Measurements from ENCODE around the gene ZNRF3. TPM values are rescaled to one million over a fixed set of nuclear protein-coding genes. Genes with fewer than 3 reads are reported as not detected.

ZNRF3 gene
- total RNA-seq, 1 donor, result 6.9 TPM

DNA sequence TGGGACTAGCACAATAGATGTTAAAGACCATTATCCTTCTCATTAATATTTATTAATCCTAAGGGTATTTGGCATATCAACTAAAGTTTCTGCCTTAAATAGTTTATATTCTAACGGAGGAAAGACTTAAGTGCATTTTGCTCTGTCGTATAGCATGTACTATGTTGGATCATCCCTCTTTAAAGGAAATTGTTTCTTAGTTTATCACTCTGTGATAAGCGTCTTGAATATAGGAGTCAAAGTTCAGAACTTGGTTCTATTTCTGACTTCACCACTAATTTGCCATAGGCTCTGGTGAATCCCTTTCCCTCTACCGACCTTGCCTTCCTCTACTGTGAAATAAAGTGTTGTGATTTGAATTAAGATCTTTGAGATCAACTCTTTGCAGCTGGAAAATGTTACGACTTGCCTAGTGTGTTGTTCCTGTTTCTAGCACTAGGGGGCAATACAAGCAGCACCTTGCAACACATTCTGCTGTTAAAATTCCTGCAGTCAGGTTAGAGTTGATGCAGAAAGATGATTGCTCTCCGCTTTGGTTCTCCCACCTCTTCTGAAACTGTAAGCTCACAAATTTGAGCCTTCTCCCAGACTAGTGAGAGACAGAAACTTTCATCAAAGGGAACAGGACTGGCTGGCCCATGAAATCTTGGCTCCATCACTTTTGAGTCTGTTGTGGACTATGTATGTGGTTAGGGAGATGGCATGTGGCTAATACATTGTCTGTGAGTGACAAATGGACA is 27.8 kb upstream of the ZNRF3 start:
- no peaks in the 10 kb centered on the region for H3K36me3 ChIP-seq (ENCODE audit: insufficient read depth, low read length)
- no peaks in the 10 kb centered on the region for H3K79me2 ChIP-seq (ENCODE audit: insufficient read depth, low read length)
- H3K4me3 ChIP-seq (ENCODE audit: insufficient read depth, low read length), result no peak overlapping the region
- H2AFZ ChIP-seq (ENCODE audit: low read length), result no peak overlapping the region
- H3K4me2 ChIP-seq (ENCODE audit: insufficient read depth, low read length), result no peak overlapping the region
- no peaks in the 10 kb centered on the region for H3K27me3 ChIP-seq (ENCODE audit: insufficient read depth, low read length)
- H3K4me1 ChIP-seq (ENCODE audit: insufficient read depth, low read length), result no peaks in the 10 kb centered on the region
- no peaks in the 10 kb centered on the region for H3K9me3 ChIP-seq (ENCODE audit: low read depth, low read length)
- TF ChIP-seq, protein P1, sequence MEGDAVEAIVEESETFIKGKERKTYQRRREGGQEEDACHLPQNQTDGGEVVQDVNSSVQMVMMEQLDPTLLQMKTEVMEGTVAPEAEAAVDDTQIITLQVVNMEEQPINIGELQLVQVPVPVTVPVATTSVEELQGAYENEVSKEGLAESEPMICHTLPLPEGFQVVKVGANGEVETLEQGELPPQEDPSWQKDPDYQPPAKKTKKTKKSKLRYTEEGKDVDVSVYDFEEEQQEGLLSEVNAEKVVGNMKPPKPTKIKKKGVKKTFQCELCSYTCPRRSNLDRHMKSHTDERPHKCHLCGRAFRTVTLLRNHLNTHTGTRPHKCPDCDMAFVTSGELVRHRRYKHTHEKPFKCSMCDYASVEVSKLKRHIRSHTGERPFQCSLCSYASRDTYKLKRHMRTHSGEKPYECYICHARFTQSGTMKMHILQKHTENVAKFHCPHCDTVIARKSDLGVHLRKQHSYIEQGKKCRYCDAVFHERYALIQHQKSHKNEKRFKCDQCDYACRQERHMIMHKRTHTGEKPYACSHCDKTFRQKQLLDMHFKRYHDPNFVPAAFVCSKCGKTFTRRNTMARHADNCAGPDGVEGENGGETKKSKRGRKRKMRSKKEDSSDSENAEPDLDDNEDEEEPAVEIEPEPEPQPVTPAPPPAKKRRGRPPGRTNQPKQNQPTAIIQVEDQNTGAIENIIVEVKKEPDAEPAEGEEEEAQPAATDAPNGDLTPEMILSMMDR (IDR thresholded peaks at IDR 0.05; ENCODE audit: extremely low read depth, low read depth, low read length), result peak; percentile 92
- no peaks in the 10 kb centered on the region for H4K20me1 ChIP-seq (ENCODE audit: insufficient read depth, low read length)
- H3K27ac ChIP-seq (ENCODE audit: low read depth, low read length), result no peak overlapping the region
- DNase-seq (ENCODE audit: insufficient read length, low spot score, missing footprints), result peak; percentile 89

DNA sequence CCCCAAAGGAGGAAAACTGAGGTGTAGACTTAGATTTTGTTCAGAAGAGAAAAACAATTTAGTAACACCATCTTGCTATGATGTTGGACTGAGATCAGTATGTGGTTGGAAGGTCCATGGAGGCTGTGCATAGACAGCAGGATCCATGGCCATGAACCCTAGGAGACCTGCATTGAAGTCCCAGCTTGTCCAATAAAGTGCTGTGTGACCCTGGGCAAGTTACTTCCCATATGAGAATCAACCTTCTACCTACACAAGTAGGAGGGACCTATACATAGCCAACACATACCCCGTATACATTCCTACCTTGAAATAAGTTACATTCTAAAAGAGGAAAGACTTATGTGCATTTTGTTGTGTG is 27.3 kb upstream of the ZNRF3 start:
- Histone ChIP-seq H3K27ac (ENCODE audit: low read depth, low read length) (no peak overlapping the region), H3K79me2 (ENCODE audit: insufficient read depth, low read length) (no peaks in the 10 kb centered on the region), H3K36me3 (ENCODE audit: insufficient read depth, low read length) (no peaks in the 10 kb centered on the region), H3K9me3 (ENCODE audit: low read depth, low read length) (no peaks in the 10 kb centered on the region), H4K20me1 (ENCODE audit: insufficient read depth, low read length) (no peaks in the 10 kb centered on the region), H3K4me1 (ENCODE audit: insufficient read depth, low read length) (no peaks in the 10 kb centered on the region), H2AFZ (ENCODE audit: low read length) (no peak overlapping the region), H3K4me3 (ENCODE audit: insufficient read depth, low read length) (no peak overlapping the region), H3K4me2 (ENCODE audit: insufficient read depth, low read length) (no peak overlapping the region), H3K27me3 (ENCODE audit: insufficient read depth, low read length) (no peaks in the 10 kb centered on the region)
- DNase-seq (ENCODE audit: insufficient read length, low spot score, missing footprints), result no peak
- TF ChIP-seq, protein P1 (IDR thresholded peaks at IDR 0.05; ENCODE audit: extremely low read depth, low read depth, low read length), result no peak

DNA sequence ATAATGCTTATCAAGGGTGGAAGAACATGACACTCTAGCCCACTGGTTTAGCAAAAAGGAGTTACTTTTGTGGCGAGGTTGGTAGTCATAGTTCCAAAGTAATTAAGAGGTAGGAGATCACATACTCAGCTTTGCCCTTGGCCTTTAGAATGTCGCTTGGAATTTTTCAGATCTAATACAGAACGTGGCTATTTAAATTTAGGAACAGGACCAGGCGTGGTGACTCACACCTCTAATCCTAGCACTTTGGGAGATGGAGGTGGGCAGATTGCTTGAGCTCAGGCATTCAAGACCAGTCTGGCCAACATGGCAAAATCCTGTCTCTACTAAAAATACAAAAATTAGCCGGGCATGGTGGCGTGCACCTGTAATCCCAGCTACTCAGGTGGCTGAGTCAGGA is 26.1 kb upstream of the ZNRF3 start:
- Histone ChIP-seq H3K4me1 (ENCODE audit: insufficient read depth, low read length) (no peaks in the 10 kb centered on the region), H3K79me2 (ENCODE audit: insufficient read depth, low read length) (no peaks in the 10 kb centered on the region), H3K9me3 (ENCODE audit: low read depth, low read length) (no peaks in the 10 kb centered on the region), H3K36me3 (ENCODE audit: insufficient read depth, low read length) (no peaks in the 10 kb centered on the region), H3K4me2 (ENCODE audit: insufficient read depth, low read length) (no peak overlapping the region), H2AFZ (ENCODE audit: low read length) (no peak overlapping the region), H4K20me1 (ENCODE audit: insufficient read depth, low read length) (no peaks in the 10 kb centered on the region), H3K4me3 (ENCODE audit: insufficient read depth, low read length) (no peak overlapping the region), H3K27ac (ENCODE audit: low read depth, low read length) (no peak overlapping the region), H3K27me3 (ENCODE audit: insufficient read depth, low read length) (no peaks in the 10 kb centered on the region)
- TF ChIP-seq, protein P1 (IDR thresholded peaks at IDR 0.05; ENCODE audit: extremely low read depth, low read depth, low read length), result no peak
- DNase-seq (ENCODE audit: insufficient read length, low spot score, missing footprints), result no peak

DNA sequence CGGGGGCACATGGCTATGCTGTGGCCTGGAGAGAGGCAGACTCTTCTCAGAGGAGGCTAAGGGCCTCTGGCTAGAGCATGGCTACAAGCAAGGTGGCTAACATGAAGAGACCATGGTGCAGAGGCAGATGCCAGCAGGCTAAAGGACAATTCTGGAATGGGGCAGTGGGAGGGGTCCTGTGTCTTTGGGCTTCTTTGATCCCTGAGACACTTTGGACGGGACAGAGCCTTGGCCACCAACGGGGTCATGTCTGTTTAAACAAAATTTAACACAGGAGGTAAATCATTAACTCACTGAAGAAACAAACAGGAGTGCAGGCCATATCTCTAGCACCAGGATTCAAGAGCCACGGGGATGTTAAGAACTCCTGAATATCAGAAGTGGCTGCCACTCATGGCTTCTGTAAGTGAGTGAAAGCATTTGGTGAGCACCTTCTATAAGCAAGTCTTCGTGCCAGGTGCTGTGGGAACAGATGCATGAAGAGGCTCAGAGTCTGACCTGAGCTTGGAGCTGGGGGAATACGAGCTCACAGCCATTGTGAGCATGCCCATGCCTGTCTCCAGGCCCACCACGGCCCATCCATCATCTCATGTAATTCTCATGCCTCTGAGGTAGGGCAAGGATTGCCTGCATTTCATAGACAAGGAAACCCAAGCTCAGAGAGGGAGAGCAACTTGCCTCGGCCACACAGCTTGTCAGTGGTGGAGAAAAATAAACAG is 18.3 kb upstream of the ZNRF3 start:
- no peaks in the 10 kb centered on the region for H3K9me3 ChIP-seq (ENCODE audit: low read depth, low read length)
- TF ChIP-seq, protein P1 (IDR thresholded peaks at IDR 0.05; ENCODE audit: extremely low read depth, low read depth, low read length), result no peak
- DNase-seq (ENCODE audit: insufficient read length, low spot score, missing footprints), result no peak
- no peaks in the 10 kb centered on the region for H3K27me3 ChIP-seq (ENCODE audit: insufficient read depth, low read length)
- no peaks in the 10 kb centered on the region for H3K4me1 ChIP-seq (ENCODE audit: insufficient read depth, low read length)
- no peak overlapping the region for H3K4me2 ChIP-seq (ENCODE audit: insufficient read depth, low read length)
- H2AFZ ChIP-seq (ENCODE audit: low read length), result no peak overlapping the region
- no peaks in the 10 kb centered on the region for H4K20me1 ChIP-seq (ENCODE audit: insufficient read depth, low read length)
- H3K4me3 ChIP-seq (ENCODE audit: insufficient read depth, low read length), result no peak overlapping the region
- H3K79me2 ChIP-seq (ENCODE audit: insufficient read depth, low read length), result no peaks in the 10 kb centered on the region
- H3K27ac ChIP-seq (ENCODE audit: low read depth, low read length), result no peak overlapping the region
- no peaks in the 10 kb centered on the region for H3K36me3 ChIP-seq (ENCODE audit: insufficient read depth, low read length)

Measured in osteoblast (primary cell).